ENCODE results near the gene VWA5B2.

The VWA5B2 gene

GRCh38 chr3:184227481-184227935 is 1.9 kb upstream of the VWA5B2 start:
- peak; percentile 84 for DNase-seq

- peak; percentile 28 for DNase-seq
These were observed 828 bp upstream of the VWA5B2 start for GRCh38 chr3:184228376-184229137.

GRCh38 chr3:184230081-184230602 is 757 bp downstream of the VWA5B2 start:
- DNase-seq = peak; percentile 53

- DNase-seq = no peak
These were observed 1.5 kb downstream of the VWA5B2 start for GRCh38 chr3:184230603-184231528.

GRCh38 chr3:184231671-184232070 is 2.3 kb downstream of the VWA5B2 start:
- no peak for DNase-seq

GRCh38 chr3:184233127-184233843 is 3.9 kb downstream of the VWA5B2 start:
- DNase-seq = no peak

GRCh38 chr3:184234224-184234623 is 4.8 kb downstream of the VWA5B2 start:
- DNase-seq = no peak

- no peak for DNase-seq
These were observed 5.4 kb downstream of the VWA5B2 start for GRCh38 chr3:184234671-184235380.

GRCh38 chr3:184235381-184236032 is 6.1 kb downstream of the VWA5B2 start:
- DNase-seq = peak; percentile 87

- no peak for DNase-seq
These were observed 6.6 kb downstream of the VWA5B2 start for GRCh38 chr3:184236033-184236410.

GRCh38 chr3:184236636-184237035 is 7.3 kb downstream of the VWA5B2 start:
- DNase-seq = no peak

GRCh38 chr3:184237211-184237610 is 7.8 kb downstream of the VWA5B2 start:
- no peak for DNase-seq

- no peak for DNase-seq
These were observed 8.4 kb downstream of the VWA5B2 start for GRCh38 chr3:184237807-184238206.

- no peak for DNase-seq
These were observed 8.9 kb downstream of the VWA5B2 start for GRCh38 chr3:184238246-184238818.

- no peak for DNase-seq
These were observed 9.8 kb downstream of the VWA5B2 start for GRCh38 chr3:184239221-184239620.

- no peak for DNase-seq
These were observed 10.3 kb downstream of the VWA5B2 start for GRCh38 chr3:184239708-184240107.

- no peak for DNase-seq
These were observed 11.2 kb downstream of the VWA5B2 start for GRCh38 chr3:184240384-184241140.

- DNase-seq = no peak
These were observed 11.7 kb downstream of the VWA5B2 start for GRCh38 chr3:184241141-184241446.

- peak; percentile 62 for DNase-seq
These were observed 12.3 kb downstream of the VWA5B2 start for GRCh38 chr3:184241447-184242296.

GRCh38 chr3:184242297-184242685 is 12.9 kb downstream of the VWA5B2 start:
- DNase-seq = no peak
